Thyroid gland (tissue), 4 donors: ENCODE results near the gene BET1L. TPM values are rescaled to one million over a fixed set of nuclear protein-coding genes. Genes with fewer than 3 reads are reported as not detected.

ENCODE experiments used
- DNase-seq, 2 donors: peaks; one replicate each; pipeline ENCODE4 v3.0.0-alpha.2; 2019
- H3K27ac ChIP-seq, 3 donors: fragments of 200-600 bp; sonication (generic); 1 replicate in 2 of 3; 2 replicates in 1 of 3; pipeline ENCODE4 v1.5.1; 2016 to 2019; ENCODE audit warnings: mild to moderate bottlenecking in 1 of 3, moderate library complexity in 1 of 3
- H3K27me3 ChIP-seq: fragments of 200-600 bp; sonication (generic); one replicate; pipeline ENCODE4 v1.5.1; 2019
- H3K36me3 ChIP-seq, 2 donors: fragments of 200-600 bp; sonication (generic); one replicate each; pipeline ENCODE4 v1.5.1; 2016 to 2019
- H3K4me1 ChIP-seq, 2 donors: fragments of 200-600 bp; sonication (generic); one replicate each; pipeline ENCODE4 v1.5.1; 2017 to 2019
- H3K4me3 ChIP-seq, 3 donors: fragments of 200-600 bp; sonication (generic); replicated peaks in 1 of 3; 1 replicate in 2 of 3; 2 replicates in 1 of 3; pipeline ENCODE4 v1.5.1; 2016; ENCODE audit warnings: mild to moderate bottlenecking in 1 of 3
- H3K9me3 ChIP-seq: fragments of 200-600 bp; sonication (generic); one replicate; pipeline ENCODE4 v1.5.1; 2017
- CTCF ChIP-seq, 6 experiments: fragments of 200-600 bp in 3 of 6; fragments of 450-650 bp in 3 of 6; sonication (generic) in 3 of 6; IDR thresholded peaks; one replicate each; pipeline ENCODE4 v1.5.1; 2016 to 2019; ENCODE audit warnings: antibody characterized with exemption in 6 of 6, mild to moderate bottlenecking in 2 of 6, inconsistent platforms in 1 of 6, moderate library complexity in 1 of 6
- POLR2A ChIP-seq, 2 donors: fragments of 450-650 bp; IDR thresholded peaks; one replicate each; pipeline ENCODE4 v1.6.1; 2017; ENCODE audit warnings: antibody characterized with exemption in 2 of 2, mild to moderate bottlenecking in 2 of 2, moderate library complexity in 1 of 2
- WGBS, 2 donors: methylation state at CpG; one replicate each; pipeline ENCODE4 v1.1.5; 2017; 5-methylcytosine and 5-hydroxymethylcytosine counted together
- intact Hi-C: fragments of 100-400 bp; cut with DNase I; formaldehyde crosslinking; loops from one replicate; pipeline ENCODE4 v1.15.1; 2023
- total RNA-seq, 4 donors: library from RNA; depleted of rRNA; stranded (reverse); fragments of >200 nt; gene quantifications; one replicate each; pipeline ENCODE4 v1.2.3, GENCODE V29; 2016

Gene BET1L
- total RNA-seq, 4 donors from 2014 or later: 22.2 to 39.5 (median 33.8) TPM

GRCh38 chr11:207863-208180 is 623 bp upstream of the BET1L start:
- no peaks in the 10 kb centered on the region for H3K27me3 ChIP-seq
- no peak for TF ChIP-seq CTCF (IDR thresholded peaks at IDR 0.05)
- no peak for TF ChIP-seq POLR2A (IDR thresholded peaks at IDR 0.05)
- 0% methylated on average over 26 to 27 of the region's 27 CpGs for WGBS, 2 donors
- intact Hi-C loops: loop anchor here (10.0 kb wide), 3 partner anchors 77 to 297 kb away; partner anchors contain the start of genes PGGHG, PTDSS2 and RNH1
- peak overlapping the region; percentile 57 to 96 (median 94) for H3K27ac ChIP-seq
- H3K4me3 ChIP-seq: peak overlapping the region; percentile 67 to 90 (median 88)
- no peaks in the 10 kb centered on the region for H3K9me3 ChIP-seq
- H3K36me3 ChIP-seq: peaks cover 35 to 45% of the 10 kb centered on the region in 2 donors
- H3K4me1 ChIP-seq: peaks cover 21 to 32% of the 10 kb centered on the region in 2 donors
- no peak for DNase-seq

GRCh38 chr11:206526-207207 is 532 bp downstream of the BET1L start:
- TF ChIP-seq CTCF (IDR thresholded peaks at IDR 0.05) (no peak), POLR2A (IDR thresholded peaks at IDR 0.05) (no peak)
- Histone ChIP-seq H3K4me3 (peak overlapping the region; percentile 88 to 96 (median 94)), H3K36me3 (peaks cover 23 to 34% of the 10 kb centered on the region in 2 donors), H3K9me3 (no peaks in the 10 kb centered on the region), H3K27me3 (no peaks in the 10 kb centered on the region), H3K4me1 (peaks cover 21 to 32% of the 10 kb centered on the region in 2 donors), H3K27ac (peak overlapping the region; percentile 57 to 96 (median 94))
- intact Hi-C loops: loop anchor here (10.0 kb wide), 3 partner anchors 78 to 298 kb away; partner anchors contain the start of genes PGGHG, PTDSS2 and RNH1
- WGBS, 2 donors: 5 to 6% methylated on average over 15 to 30 of the region's 39 CpGs
- DNase-seq: peak; percentile 20 to 21

DNA sequence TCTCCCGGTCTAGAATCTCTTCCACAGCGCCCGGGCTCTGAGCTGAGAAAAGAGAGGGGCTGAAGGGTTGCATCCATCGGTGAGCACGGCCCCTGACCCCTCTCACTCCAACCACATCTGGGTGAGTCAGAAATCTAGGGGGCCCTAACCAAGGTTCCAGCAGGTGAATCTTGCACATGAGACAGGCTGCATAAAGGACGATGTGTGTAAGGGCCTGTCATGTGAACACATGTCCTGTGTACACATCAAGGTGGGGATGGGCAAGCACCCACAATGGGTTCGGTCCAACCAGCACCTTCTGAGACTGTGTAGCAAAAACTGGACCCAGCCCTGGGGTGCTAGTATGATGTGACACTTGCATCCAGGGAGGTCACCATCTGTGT is 1.2 kb downstream of the BET1L start:
- intact Hi-C loops: loop anchor here (10.0 kb wide), 3 partner anchors 79 to 299 kb away; partner anchors contain the start of genes PGGHG, PTDSS2 and RNH1
- Histone ChIP-seq H3K9me3 (no peaks in the 10 kb centered on the region), H3K4me1 (peaks cover 21 to 32% of the 10 kb centered on the region in 2 donors), H3K4me3 (peak overlapping the region in 1 of 3 donors; percentile 88), H3K36me3 (peaks cover 18 to 27% of the 10 kb centered on the region in 2 donors), H3K27me3 (no peaks in the 10 kb centered on the region), H3K27ac (no peak overlapping the region)
- WGBS, 2 donors: 70 to 85% methylated on average over 6 to 7 of the region's 7 CpGs
- no peak for DNase-seq
- TF ChIP-seq CTCF (IDR thresholded peaks at IDR 0.05) (no peak), POLR2A (IDR thresholded peaks at IDR 0.05) (no peak)

DNA sequence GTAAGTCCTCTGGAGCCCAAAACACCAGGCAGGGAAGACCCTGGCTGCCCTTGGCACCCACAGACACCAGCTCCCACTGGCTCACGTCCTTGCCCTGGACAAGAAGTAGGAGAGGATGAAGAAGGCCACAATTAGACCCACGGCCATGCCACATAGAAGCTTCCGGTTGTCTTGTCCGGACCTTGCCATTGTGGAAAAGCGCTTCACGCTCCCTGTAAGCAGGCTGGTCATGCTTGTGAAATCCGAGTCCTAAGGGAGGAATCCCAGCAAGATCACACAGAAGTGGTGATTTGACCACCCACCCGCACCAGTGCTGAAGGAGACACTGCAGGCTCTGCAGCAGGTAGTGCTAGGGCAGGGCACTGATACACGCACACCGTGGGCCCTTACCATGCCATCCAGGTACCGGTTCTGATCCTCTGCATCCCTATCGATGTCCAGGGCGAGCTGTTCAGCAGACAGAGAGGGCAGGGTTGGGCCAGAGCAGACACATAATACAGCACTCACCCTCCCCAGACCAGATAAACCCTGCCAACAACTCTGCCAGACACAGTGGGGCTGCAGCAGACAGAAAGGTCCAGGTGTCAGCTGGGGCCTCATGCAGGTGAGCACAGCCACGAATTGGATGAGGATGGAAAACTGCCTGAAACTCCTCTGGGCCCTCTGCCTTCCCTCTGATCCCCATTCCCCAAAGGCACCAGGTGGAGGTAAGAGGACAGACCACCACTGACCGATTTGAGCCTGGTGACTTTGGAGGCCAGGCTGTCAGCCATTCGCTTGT is 1.8 kb downstream of the BET1L start:
- Histone ChIP-seq H3K27me3 (no peaks in the 10 kb centered on the region), H3K4me1 (peaks cover 21 to 29% of the 10 kb centered on the region in 2 donors), H3K27ac (no peak overlapping the region), H3K36me3 (peaks cover 16 to 21% of the 10 kb centered on the region in 2 donors), H3K4me3 (peak overlapping the region in 1 of 3 donors; percentile 88), H3K9me3 (no peaks in the 10 kb centered on the region)
- intact Hi-C loops: loop anchor here (10.0 kb wide), 3 partner anchors 79 to 299 kb away; partner anchors contain the start of genes PGGHG, PTDSS2 and RNH1
- TF ChIP-seq CTCF (IDR thresholded peaks at IDR 0.05): no peak
- TF ChIP-seq POLR2A (IDR thresholded peaks at IDR 0.05): no peak
- DNase-seq: no peak
- 93 to 97% methylated on average over 15 of the region's 16 CpGs for WGBS, 2 donors
